Activated effector memory CD4-positive, alpha-beta T cell treated with anti-CD3 and anti-CD28 coated beads, Interleukin-2, amount 50 U/mL, for 16 hours (primary cell): ENCODE data around the gene PPP1R9B.
A peak's percentile ranks its signal among the peaks of the same experiment; 100 is the strongest.

Source experiments
- DNase-seq: peaks from one replicate; pipeline ENCODE4 v3.0.0-alpha.2; 2020

The PPP1R9B gene

DNA sequence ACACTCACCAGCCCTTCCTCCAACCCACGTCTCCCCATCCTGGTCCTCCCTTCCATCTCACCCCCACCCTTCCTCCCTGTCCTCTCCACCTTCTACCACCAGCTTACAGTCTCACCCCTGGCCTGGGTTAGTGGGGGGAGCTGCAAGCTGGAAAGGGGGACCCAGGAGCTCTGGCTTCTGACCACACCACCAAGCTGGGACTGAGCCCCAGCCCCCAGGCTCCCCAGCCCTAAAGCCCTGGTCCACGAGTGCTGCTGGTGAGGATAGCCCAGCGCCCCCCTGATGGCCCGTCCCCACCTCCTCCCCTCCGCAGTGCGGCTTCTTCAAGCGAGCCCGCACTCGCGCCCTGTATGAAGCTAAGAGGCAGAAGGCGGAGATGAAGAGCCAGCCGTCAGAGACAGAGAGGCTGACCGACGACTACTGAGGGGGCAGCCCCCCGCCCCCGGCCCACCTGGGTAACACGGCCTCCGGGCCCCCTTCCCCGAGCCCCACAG lies 62.5 kb downstream of the PPP1R9B start:
- DNase-seq = no peak

DNA sequence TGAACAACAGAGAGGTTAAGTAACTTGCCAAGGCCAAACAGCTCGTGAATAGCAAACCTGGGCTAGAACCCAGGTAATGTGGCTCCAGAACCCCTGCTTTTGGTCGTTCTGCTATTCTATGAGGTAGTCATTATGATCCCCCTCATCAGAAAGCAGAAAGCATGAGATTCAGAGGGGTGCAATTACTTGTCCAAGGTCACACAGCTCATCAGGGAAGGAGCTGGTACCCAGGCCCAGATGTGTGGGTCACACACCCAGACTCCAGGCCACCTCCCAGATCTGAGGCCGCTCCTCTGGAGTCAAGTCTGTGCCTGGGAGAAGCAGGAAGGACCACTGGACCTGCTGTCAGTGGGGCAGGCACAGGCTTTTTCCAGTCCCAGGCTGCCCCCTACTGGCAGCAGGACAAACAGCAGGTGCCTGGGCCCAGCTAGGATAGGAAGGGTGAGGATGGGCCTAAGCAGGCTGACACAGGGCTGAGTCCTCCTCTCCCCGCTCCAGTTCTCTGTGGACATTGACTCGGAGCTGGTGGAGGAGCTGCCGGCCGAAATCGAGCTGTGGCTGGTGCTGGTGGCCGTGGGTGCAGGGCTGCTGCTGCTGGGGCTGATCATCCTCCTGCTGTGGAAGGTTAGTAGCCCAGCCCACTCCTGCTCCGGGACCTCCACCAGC lies 63.1 kb downstream of the PPP1R9B start:
- DNase-seq = peak; percentile 91
